HG02588 (cell line): ENCODE results near the gene FARS2.
"Not testable (repeated sequence)": the region's sequence is repeated elsewhere in the genome, so short reads cannot be mapped to it uniquely, and the experiment has no call there.

ENCODE experiments used
- ATAC-seq: cut with Tn5 transposase; IDR thresholded peaks from one replicate; pipeline ENCODE4 v1.9.1; 2021; ENCODE audit warnings: mild to moderate bottlenecking, moderate library complexity; ENCODE audit not compliant: unreplicated experiment

The FARS2 gene

GRCh38 chr6:5677219-5678000 lies 416.1 kb downstream of the FARS2 start:
- no peak for ATAC-seq

- no peak for ATAC-seq
Measured at GRCh38 chr6:5679270-5679669, 418.0 kb downstream of the FARS2 start.

- no peak for ATAC-seq
Measured at GRCh38 chr6:5679691-5680090, 418.4 kb downstream of the FARS2 start.

- no peak for ATAC-seq
Measured at GRCh38 chr6:5680095-5680494, 418.8 kb downstream of the FARS2 start.

GRCh38 chr6:5681480-5681879 lies 420.2 kb downstream of the FARS2 start:
- no peak for ATAC-seq

- ATAC-seq: no peak
Measured at GRCh38 chr6:5682530-5682929, 421.2 kb downstream of the FARS2 start.

- ATAC-seq: not testable (repeated sequence)
Measured at GRCh38 chr6:5683747-5684146, 422.4 kb downstream of the FARS2 start.

GRCh38 chr6:5684320-5685053 lies 423.2 kb downstream of the FARS2 start:
- ATAC-seq: no peak

- no peak for ATAC-seq
Measured at GRCh38 chr6:5693225-5694145, 432.2 kb downstream of the FARS2 start.

GRCh38 chr6:5695260-5696245 lies 434.2 kb downstream of the FARS2 start:
- ATAC-seq: no peak

GRCh38 chr6:5697508-5697907 lies 436.2 kb downstream of the FARS2 start:
- no peak for ATAC-seq

GRCh38 chr6:5698318-5698717 lies 437.0 kb downstream of the FARS2 start:
- no peak for ATAC-seq

GRCh38 chr6:5699064-5699463 lies 437.8 kb downstream of the FARS2 start:
- not testable (repeated sequence) for ATAC-seq

GRCh38 chr6:5701174-5701573 lies 439.9 kb downstream of the FARS2 start:
- ATAC-seq: no peak

- ATAC-seq: no peak
Measured at GRCh38 chr6:5704708-5705107, 443.4 kb downstream of the FARS2 start.

- ATAC-seq: no peak
Measured at GRCh38 chr6:5705252-5705651, 443.9 kb downstream of the FARS2 start.

GRCh38 chr6:5706124-5707033 lies 445.1 kb downstream of the FARS2 start:
- ATAC-seq: no peak

- ATAC-seq: no peak
Measured at GRCh38 chr6:5707281-5708045, 446.1 kb downstream of the FARS2 start.
